ENCODE data around the gene MAB21L1. TPM values are rescaled to one million over a fixed set of nuclear protein-coding genes. Genes with fewer than 3 reads are reported as not detected.

The MAB21L1 gene
- total and polyA plus RNA-seq, 4 donors = under 0.01 to 0.07 (median 0.03) TPM; not detected in 1

DNA sequence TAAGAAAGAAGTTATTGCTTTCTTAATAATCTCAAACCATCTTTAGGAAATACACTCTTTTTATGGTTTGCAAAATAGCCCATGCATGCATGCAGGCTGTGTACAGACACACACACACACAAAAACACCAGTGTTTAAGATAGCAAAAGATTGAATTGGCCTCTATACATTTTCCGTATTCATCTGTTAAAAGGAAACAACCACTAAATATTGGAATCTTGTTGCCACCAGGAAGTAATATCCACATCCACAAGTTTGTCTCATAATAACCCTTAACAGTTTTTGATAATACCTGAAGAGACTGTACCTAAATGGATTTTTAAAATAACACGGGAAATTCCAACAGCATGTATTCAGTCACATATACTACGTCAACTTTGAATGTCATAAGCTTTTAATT, 7.3 kb upstream of the MAB21L1 start:
- no peak overlapping the region for H3K9ac ChIP-seq (ENCODE audit: low read depth in 1 of 2, low read length in 2 of 2)
- no peak overlapping the region for H3K27ac ChIP-seq (ENCODE audit: low read depth in 1 of 2, low read length in 2 of 2)
- H3K4me1 ChIP-seq (ENCODE audit: control insufficient read depth in 4 of 4, insufficient read depth in 4 of 4, low read length in 3 of 4) = no peaks in the 10 kb centered on the region
- peaks cover 0 to 5% (median 2%) of the 10 kb centered on the region in 4 donors for H3K27me3 ChIP-seq (ENCODE audit: control insufficient read depth in 4 of 4, insufficient read depth in 4 of 4, low read length in 3 of 4)
- no peaks in the 10 kb centered on the region for H3K9me3 ChIP-seq (ENCODE audit: control insufficient read depth in 4 of 4, low read length in 3 of 4)
- H3K36me3 ChIP-seq (ENCODE audit: control insufficient read depth in 4 of 4, insufficient read depth in 3 of 4, low read depth in 1 of 4, low read length in 3 of 4) = no peaks in the 10 kb centered on the region
- TF ChIP-seq, protein P1, sequence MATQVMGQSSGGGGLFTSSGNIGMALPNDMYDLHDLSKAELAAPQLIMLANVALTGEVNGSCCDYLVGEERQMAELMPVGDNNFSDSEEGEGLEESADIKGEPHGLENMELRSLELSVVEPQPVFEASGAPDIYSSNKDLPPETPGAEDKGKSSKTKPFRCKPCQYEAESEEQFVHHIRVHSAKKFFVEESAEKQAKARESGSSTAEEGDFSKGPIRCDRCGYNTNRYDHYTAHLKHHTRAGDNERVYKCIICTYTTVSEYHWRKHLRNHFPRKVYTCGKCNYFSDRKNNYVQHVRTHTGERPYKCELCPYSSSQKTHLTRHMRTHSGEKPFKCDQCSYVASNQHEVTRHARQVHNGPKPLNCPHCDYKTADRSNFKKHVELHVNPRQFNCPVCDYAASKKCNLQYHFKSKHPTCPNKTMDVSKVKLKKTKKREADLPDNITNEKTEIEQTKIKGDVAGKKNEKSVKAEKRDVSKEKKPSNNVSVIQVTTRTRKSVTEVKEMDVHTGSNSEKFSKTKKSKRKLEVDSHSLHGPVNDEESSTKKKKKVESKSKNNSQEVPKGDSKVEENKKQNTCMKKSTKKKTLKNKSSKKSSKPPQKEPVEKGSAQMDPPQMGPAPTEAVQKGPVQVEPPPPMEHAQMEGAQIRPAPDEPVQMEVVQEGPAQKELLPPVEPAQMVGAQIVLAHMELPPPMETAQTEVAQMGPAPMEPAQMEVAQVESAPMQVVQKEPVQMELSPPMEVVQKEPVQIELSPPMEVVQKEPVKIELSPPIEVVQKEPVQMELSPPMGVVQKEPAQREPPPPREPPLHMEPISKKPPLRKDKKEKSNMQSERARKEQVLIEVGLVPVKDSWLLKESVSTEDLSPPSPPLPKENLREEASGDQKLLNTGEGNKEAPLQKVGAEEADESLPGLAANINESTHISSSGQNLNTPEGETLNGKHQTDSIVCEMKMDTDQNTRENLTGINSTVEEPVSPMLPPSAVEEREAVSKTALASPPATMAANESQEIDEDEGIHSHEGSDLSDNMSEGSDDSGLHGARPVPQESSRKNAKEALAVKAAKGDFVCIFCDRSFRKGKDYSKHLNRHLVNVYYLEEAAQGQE (IDR thresholded peaks at IDR 0.05) = no peak
- no peak for TF ChIP-seq FOXA1 (IDR thresholded peaks at IDR 0.05)
- no peak for TF ChIP-seq FOXA2 (IDR thresholded peaks at IDR 0.05)
- TF ChIP-seq, protein P2, sequence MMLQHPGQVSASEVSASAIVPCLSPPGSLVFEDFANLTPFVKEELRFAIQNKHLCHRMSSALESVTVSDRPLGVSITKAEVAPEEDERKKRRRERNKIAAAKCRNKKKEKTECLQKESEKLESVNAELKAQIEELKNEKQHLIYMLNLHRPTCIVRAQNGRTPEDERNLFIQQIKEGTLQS (IDR thresholded peaks at IDR 0.05) = no peak
- no peak for TF ChIP-seq HNF4G (IDR thresholded peaks at IDR 0.05)
- TF ChIP-seq NR2F2 (IDR thresholded peaks at IDR 0.05) = no peak
- no peak for TF ChIP-seq CTCF (IDR thresholded peaks at IDR 0.05; ENCODE audit: low read depth, low read length, missing input control)
- TF ChIP-seq RAD21 (IDR thresholded peaks at IDR 0.05) = no peak
- no peak for TF ChIP-seq EGR1 (IDR thresholded peaks at IDR 0.05; ENCODE audit: low read depth in 2 of 2)
- TF ChIP-seq SP1 (IDR thresholded peaks at IDR 0.05) = no peak
- TF ChIP-seq ZBTB33 (IDR thresholded peaks at IDR 0.05) = no peak
- TF ChIP-seq HNF4A (conservative IDR thresholded peaks at IDR 0.05) = no peak
- no peak for TF ChIP-seq GABPA (IDR thresholded peaks at IDR 0.05 in 1 of 2, conservative IDR thresholded peaks at IDR 0.05 in 1 of 2)
- TF ChIP-seq RXRA (IDR thresholded peaks at IDR 0.05) = no peak
- TF ChIP-seq JUND (IDR thresholded peaks at IDR 0.05) = no peak
- TF ChIP-seq TAF1 (conservative IDR thresholded peaks at IDR 0.05) = no peak
- no peak for TF ChIP-seq YY1 (IDR thresholded peaks at IDR 0.05)
- TF ChIP-seq, protein P3, sequence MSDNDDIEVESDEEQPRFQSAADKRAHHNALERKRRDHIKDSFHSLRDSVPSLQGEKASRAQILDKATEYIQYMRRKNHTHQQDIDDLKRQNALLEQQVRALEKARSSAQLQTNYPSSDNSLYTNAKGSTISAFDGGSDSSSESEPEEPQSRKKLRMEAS (IDR thresholded peaks at IDR 0.05) = no peak
- H3K4me3 ChIP-seq (ENCODE audit: low read depth in 1 of 3, low read length in 3 of 3) = no peak overlapping the region
- WGBS = 95% methylated on average over 3 of the region's 3 CpGs
- DNase-seq (ENCODE audit: low spot score) = no peak

All from liver (tissue), 9 donors.